ENCODE results near the gene GDF11.
A peak's percentile ranks its signal among the peaks of the same experiment; 100 is the strongest.

The GDF11 gene

DNA sequence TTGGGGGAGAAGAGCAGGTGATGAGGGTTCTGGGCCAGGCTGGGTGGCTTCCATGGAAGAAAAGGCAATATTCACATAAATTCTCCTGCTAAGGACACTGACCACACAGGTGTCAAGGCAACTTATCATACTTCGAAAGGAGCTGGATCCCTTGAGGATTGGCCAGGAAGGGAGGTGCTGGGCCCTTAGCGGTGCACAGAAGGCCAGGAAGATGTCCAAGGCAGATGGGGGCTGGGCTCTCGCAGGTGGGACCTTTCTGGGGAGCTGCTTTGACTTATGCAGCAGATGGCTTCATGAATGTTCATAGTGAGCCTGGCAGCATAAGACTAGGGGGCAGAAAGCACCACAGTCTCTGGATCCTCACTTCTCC, 18.0 kb upstream of the GDF11 start:
- DNase-seq, result no peak

DNA sequence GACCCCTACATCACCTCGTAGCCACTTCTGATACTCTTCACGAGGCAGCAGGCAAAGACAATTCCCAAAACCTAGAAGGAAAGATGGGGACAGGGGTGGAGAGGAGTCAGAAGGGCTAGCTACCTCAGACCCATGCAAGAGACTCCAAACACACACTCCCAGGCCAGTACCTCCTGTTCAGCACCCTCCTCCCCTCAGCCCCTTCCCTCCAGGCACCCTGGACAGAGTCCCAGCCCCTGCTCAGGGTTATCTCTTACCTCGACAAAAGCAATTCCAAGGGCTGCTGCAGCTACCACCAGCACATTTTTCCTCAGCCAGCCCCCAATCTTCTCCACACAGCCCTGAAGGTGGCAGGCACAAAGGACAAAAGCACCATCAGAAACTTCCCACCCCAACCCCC, 17.4 kb upstream of the GDF11 start:
- no peak for DNase-seq

DNA sequence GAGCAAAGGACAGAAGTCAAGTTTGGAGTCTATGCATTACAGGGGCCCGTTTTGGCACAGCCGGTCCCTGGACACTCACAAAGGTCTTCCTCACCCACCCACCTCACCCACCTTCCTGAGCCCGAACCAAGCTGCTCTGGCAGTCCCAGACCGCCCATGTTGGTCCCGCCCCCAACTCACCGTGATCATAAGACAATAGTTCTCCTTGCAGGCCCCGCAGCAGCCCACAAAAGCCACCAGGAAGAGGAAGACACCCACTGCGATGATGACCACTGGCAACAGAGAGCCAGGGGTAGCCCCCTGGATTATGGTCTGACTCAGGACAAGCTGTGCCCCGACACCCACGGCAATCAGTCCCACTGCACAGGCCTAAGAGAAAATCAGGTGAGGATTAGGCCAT, 16.0 kb upstream of the GDF11 start:
- no peak for DNase-seq

DNA sequence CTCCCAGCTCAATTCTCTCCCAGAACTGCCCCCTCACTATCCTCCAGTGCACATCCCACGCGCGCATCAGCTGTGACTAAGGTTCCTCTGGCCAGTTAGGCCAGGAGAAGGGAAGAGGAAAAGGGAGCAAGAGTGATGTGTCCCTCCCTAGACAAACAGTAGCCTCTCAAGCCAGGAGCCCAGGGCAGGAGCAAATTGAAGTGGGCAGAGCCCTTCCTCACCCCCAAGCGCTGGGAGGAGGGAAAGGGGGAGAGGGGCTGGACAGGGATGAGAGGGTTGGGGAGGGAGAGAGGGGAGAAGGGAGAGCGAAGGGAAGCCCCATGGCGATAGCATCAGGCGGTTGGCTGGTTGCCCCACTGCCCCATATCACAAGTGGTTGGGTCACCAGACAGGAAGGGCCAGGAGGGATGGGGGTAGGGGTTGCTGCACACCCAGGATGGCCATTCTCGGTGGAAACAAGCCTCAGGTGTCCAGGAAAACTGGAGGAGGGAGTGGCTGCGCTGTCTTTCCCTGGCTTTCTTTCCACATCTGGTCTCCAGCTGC, 15.2 kb upstream of the GDF11 start:
- DNase-seq, result no peak

DNA sequence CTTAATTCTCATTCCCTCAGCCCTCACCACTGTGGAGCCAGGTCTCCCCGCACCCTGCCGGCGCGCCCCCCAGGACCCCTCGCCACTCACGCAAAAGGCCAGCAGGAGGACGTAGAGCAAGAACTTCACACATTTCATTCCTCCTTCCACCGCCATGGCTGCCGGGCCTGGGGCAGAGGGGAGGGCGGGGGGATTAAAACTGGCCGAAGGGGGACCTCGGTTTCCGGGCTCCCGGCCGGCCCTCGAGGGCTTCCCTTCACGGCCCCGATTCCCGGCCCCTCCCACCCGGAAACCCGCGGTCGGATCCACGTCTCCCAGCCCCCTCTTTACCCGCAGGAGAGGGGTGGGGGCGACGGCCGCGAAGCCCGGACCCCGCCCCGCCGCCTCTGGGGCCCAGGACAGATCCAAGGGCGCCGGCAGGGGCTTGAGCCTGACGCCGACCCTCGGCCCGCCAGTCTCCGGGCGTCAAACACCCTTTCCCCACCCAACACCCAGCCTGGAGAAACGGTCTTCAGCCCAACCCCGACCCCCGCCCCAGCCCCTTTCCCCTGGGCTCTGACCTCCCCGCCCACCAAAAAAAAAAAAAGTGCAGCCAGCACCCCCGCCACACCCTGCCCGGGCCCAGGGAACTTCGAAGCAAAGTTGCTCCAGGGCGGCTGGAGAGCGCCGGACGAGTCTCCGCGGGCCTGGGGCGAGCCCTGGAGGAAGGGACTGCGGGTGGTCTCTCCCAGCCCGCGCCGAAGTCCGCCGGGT, 14.6 kb upstream of the GDF11 start:
- DNase-seq, result peak; percentile 31

DNA sequence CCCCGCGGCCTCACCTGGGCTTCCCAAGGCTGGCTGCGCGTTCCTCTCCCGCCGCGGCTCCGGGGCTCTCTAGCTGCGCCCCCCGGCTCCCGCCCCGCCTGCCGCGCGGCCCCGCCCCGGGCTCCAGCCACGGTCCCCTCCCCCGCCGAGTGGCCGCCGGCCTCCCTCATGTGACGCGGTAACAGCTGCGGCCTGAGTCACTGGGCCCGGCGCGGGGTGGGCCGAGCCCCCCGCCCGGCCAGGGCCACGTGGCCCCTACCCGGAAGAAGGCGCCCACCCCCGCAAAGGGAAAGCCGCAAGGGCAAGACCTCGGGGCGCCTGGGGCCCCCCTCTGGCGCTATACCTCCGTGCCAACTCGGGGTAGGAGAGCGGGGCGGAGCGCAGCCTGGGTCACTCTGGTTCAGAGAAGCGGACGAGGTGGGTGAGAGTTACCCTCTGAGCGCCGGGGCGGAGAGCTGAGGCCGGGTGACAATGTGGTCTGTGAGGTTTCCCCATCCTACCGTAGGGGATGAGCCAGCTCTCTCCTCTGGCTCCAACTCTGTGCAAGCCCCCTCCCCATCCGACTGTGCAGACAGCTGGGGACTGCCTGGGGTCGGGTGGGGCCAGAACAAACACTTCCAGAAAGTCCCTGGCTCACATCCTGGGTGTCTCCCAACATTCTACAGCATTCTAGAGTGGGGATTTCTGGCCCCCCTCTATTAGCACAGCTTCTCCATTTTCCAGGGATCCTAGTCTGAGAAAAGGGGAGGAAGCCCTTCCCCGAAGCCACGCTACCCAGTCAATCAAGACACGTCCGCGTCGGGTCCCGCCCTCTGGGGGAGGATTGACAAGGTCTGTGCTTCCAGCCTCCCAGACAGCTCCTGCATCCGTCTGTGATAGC, 13.7 kb upstream of the GDF11 start, which contains the start of gene CD63:
Gene CD63 (minus strand): TSS at position 71 of the 880 bp plus-strand sequence. CDS start 668 bp downstream, outside the sequence.
- peak; percentile 72 for DNase-seq

DNA sequence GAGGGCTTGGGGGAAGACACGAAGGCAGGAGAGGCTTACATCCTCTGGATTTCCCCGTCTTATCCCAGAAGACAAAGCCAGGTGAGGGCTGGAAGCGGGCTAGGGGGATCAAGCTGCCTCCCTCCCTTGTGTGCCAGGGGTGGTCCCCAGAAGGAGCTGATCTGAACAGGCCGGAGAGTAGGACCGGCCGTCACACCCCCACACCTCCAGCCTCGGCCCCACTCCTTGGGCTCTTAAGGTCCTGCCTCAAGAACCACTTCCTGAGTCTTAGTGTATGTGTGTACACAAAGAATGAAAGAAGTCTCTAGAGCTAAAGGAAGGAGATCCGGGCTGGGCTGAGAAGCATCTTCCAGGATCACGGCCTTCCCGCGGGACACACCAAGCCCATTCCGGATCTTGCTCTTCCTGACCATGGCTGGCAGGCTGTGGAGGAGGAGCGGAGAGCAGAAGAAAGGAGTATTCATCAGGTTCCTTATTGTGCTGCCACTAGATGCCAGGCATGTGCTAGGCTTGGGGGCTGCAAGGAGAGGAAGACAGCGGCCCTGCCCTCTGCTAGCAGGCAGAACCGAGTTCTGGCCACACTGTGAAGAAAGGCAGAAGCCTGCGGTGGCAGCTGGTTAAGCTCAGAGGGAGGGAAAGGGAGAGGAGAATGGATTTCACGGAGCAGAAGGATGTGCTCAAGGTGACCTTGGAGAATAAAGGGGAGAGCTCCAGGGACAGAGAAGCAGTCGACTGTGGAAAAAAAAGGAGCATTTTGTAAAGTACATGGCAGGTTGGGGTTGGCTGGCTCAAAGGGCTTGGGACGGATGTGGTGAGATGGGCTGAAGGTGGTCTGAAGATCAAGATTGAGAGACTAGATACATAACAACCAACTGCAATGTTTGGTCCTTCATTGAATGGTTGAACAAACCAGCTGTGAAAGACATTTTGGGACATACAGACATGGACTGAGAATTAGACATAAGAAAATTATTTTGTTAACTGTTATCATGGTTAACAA, 12.8 kb upstream of the GDF11 start:
- no peak for DNase-seq

DNA sequence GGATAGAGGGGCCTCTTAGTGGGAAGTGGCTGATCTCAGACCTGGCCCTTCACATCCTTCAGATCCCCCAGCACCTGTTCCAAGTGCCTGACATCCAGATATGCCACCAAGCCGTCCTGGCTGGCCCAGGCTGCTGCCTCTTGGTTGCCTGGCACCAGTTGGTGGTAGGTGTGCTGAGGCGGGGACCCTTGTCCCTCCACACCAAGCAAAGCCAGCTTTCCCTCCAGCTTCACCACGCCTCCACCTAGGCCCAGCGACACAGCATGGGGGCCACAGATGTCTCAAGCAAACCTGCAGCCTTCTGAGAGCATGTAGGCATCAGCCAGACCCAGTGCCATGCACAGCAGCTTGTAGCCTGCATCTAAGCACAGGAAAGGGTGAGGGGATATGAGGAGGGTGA, 10.6 kb upstream of the GDF11 start:
- DNase-seq, result no peak

DNA sequence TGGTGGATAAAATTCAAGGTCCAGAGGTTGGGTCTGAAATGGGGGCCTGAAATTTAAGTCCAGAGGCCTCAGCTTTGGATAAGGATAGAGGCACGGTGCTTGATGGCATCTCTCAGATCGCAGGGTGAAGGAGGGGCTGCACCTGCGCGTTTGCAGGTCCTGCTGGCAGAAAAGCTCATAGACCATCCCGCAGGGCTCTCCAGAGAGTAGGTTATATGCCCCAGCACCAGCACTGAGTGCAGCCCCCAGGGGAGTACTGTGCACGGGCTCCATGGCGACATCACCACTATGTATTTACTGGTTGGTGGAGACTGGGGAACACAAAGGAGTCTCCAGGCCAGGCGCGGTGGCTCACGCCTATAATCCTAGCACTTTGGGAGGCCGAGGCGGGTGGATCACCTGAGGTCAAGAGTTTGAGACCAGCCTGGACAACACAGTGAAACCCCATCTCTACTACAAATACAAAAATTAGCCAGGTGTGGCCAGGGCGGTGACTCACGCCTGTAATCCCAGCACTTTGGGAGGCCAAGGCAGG, 9.8 kb upstream of the GDF11 start:
- no peak for DNase-seq

DNA sequence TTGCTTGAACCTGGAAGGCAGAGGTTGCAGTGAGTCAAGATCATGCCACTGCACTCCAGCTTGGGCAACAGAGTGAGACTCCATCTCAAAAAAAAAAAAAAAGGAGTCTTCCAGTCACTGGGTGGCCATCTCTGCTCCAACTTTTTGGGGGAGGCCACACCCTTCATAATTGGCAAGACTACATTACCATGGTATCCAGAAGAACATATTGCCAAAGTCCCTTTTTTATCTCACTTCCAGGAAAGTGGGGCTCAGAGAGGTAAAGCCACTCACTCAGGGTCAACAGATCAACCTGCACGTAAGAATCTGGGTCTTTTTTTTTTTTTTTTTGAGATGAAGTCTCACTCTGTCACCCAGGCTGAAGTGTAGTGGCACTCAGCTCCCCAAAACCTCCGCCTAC, 9.1 kb upstream of the GDF11 start:
- DNase-seq, result no peak

DNA sequence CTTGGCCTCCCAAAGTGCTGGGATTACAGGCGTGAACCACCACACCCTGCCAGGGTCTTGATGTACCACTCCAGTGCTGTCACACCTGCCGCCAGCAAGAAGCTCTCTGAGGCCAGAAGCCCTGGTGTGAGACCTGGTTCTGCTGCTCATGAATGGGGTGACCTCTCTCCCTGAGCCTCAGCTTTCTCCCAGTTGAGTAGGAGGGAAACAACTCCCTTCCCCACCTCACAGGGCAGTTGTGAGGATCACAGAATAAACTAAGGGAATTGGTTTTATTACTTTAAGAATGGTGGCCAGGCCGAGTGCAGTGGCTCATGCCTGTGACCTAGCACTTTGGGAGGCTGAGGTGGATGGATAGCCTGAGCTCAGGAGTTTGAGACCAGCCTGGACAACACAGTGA, 8.3 kb upstream of the GDF11 start:
- DNase-seq, result no peak

DNA sequence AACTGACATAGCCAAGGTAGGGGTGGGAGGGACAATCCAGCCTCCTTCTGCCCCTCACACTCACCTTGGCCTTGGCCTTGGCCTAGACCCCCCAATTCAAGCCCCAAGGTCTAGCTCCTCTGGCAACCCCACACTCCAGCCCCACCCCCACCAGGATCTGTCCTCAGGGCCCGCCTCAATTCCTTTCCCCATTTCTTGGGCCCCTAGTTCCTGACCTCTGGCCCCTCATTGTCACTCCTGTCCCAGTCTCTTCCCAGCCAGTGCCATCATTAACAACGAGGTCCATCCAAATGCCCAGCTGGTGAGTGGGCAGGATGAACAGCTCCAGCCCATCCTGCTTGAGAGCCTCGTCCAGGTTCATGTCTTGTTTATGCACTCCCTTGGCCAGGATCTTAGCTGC, 6.8 kb upstream of the GDF11 start:
- no peak for DNase-seq

DNA sequence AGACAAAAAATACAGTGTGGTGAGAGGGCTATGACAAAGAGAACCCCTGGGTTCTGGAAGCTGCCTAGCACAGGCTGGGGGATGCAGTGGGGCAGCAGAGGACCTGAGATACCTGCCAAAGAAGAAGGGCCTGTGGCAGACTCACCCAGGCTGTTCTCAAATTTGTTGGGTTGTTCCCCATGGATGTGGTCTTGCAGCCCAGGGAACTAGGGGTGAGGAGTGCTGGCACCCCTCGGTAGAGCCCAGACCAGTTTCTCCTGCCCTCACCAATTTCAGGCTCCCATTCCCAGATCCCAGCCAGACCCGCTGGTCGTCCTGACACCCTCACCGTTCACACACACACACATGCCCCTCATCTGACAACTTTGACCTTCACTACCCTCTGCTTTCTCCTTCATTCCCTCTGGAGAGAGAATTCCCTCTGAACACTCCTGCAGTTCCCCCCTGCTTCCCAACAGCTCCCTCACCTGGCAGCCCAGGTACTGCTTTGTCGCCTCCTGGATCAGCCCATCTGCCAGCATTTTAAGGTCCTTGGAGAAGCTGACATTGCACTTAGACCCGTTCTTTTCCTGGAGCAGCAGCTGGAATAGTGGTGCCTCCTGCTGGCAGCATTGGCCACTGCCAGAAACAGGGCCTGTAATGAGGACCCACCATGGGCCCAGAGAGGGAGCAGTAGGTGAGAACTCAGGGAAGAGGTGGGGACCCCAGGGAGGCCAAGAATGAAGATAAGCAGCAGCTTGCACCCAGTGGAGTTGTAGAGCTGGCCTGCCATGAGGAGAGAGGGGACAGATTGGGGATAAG, 5.9 kb upstream of the GDF11 start:
- peak; percentile 37 for DNase-seq

DNA sequence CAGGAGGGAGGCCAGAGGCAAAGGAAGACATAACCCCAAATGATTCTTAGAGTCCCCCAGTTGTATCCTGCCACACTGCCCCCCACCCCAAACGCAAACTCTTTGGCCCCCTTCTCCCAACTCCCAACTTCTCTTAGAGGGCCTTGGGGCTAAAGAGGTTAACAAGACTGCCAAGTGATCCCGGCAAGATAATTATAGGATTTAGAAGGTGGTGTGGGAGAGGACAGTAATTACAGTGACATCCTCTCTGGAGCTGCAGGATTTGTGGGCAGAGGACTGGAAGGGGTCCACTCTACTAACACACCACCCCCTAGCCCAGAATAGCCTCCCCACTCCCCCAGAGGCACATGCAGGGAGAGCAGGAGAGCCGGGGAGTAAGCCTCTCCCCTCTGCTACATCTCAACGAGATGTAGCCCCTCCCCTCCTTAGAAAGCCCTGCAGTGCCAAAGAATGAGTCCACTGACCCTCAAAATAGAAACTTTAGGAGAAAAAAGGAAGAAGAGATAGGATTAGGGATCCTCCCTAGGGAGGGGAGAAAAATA, 5.3 kb upstream of the GDF11 start:
- no peak for DNase-seq

DNA sequence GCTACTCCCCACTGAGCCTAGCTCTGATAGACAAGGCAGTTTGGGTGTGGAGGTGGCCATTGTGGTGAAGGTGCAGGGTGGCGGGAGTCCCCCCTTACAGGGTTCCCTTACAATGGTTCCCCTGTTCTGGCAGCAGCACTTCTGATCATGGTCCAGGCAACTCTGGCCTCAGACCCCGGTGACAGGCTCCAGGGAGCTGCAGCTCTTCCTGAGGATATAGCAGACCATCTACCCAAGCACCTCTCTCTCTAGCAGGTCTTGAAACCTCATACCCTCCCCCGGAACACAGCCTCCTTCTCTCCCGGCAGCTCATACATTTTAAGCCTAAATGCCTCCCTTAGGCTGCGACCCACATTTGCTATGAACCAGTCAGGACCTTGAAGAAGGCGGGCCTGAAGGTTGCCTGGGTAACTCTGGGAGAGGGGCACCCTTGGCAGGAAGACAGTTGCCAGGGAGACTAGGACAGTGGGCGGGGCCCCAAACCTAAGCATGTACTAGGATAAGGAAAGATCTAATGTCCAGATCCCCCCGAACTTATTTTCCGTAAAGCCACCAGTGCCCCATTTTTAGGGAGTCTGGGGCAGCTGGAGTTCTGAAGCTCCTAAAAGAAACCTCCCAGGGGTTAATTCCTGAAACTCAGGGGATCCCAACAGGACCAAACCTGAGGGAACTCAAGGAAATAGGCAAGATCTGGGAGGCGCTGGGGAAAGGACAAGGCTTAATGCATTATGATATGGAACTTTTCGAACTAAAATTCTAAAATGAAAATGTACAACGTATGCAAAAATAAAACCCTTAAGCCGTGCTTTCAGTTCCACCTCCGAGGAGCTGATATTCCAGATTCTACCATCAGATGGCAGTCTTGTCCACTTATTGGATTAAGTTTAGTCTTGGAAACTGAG, 4.5 kb upstream of the GDF11 start:
- peak; percentile 71 for DNase-seq

DNA sequence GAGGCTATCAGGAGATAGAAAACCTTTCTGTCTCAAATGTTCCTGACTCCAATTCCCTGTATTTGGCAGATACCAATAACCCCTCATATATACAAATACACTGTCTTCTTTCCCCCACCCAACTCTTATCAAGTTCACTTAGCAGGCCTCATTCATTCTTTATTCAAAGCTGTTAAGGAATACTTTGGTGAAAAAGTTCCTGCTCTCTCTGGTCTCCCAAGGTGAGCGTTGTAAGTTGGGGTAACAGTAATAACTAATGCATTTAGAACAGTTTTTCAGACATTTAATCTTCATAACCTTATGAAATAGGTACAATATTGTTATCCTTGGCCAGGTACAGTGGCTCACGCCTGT, 3.9 kb upstream of the GDF11 start:
- no peak for DNase-seq

DNA sequence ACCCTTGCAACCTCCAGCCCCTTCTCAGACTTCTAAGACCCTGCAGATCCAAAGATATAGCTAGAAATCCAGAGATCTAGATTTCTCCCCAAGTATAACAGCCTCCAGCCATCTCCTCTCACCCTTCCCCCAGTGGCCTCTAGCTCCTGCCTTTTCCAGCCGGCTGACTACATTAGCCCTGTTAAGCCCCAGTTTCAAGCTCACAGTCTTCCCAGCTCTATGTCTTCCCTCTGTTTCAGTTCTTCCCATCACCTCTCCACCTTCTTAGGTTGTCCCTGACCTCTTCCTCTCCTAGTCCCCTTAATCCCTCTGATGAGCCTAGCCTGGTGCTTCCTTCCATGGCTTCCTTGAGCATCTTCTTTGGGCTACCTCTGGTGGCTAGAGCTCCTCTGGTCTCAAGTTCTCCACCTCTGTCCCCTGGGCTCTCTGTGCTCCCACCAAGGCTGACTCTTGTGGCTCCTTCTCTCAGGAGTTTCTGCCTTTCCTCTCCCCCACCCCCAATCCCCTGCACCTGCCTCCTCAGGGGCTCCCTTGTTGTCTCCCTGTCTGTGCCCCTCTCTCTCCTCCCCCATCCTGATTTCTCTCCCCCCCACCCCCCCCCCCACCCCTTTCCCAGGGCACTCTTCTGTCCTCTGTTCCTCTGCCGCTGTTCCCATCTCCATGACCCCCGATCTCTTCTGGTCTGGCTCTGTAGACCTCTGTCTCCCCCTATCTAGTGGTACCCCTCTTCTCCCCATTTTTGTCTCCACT, 816 bp upstream of the GDF11 start:
- DNase-seq, result no peak

DNA sequence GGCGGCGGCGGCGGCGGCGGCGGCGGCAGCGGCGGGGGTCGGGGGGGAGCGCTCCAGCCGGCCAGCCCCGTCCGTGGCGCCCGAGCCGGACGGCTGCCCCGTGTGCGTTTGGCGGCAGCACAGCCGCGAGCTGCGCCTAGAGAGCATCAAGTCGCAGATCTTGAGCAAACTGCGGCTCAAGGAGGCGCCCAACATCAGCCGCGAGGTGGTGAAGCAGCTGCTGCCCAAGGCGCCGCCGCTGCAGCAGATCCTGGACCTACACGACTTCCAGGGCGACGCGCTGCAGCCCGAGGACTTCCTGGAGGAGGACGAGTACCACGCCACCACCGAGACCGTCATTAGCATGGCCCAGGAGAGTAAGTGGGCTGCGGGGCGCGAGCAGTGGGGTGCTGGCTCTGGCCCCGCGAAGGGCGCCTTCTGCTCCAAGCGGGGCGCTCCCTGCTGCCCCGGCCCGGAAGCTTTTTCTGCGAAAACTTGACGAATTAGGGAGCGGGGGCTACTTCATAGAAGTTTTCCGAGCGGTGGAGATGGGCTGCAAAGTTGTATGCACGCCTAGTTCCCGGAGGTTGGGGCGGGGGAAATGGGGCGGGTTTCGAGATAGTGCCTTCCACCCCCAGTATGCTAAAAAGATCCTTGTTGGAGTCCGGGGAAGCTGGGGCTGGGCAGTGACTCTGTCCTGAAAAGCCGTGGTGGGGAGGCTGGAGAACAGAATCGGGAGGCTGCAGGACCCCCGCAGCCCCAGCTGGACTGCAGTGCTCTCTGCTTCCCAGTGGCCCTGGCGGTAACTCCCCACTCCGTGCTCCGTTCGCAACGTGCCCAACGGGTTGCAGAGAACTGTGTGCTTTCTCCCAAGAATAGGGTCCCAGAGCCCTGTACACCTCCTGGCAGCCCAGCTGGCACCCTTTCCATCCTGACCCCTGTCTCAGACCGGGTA, 751 bp downstream of the GDF11 start:
- DNase-seq, result peak; percentile 32

Data from stimulated activated naive CD4-positive, alpha-beta T cell treated with Interleukin-2 at 50 U/mL for 16 hours (primary cell).